Astrocyte (in vitro differentiated cells and primary cell): ENCODE results near the gene PPP2R5C.
"Not testable (repeated sequence)": the region's sequence is repeated elsewhere in the genome, so short reads cannot be mapped to it uniquely, and the experiment has no call there.

Experiments used
- CTCF ChIP-seq: IDR thresholded peaks from 2 replicates; pipeline ENCODE4 v1.5.1; 2011; ENCODE audit warnings: low read depth, mild to moderate bottlenecking, inconsistent platforms, low read length, moderate library complexity; ENCODE audit not compliant: insufficient read depth
- EZH2 ChIP-seq: IDR thresholded peaks from 2 replicates; pipeline ENCODE4 v1.6.1; 2012; ENCODE audit warnings: mild to moderate bottlenecking, low read length, inconsistent platforms; ENCODE audit not compliant: insufficient read depth

DNA sequence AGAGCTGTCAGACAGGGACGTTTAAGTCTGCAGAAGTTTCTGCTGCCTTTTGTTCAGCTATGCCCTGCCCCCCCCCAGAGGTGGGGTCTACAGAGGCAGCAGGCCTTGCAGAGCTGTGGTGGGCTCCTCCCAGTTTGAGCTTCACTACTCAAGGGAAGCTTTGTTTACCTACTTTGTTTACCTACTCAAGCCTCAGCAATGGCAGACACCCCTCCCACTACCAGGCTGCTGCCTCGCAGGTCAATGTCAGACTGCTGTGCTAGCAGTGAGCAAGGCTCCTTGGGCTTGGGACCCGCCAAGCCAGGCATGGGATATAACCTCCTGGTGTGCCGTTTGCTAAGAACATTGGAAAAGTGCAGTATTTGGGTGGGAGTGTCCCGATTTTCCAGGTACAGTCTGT is 11.8 kb upstream of the PPP2R5C start:
- TF ChIP-seq CTCF, EZH2: not testable (repeated sequence)
